Measurements from ENCODE around the gene FAM241A.

FAM241A gene

GRCh38 chr4:112214390-112215264 lies 69.4 kb downstream of the FAM241A start:
- peak; percentile 11 for DNase-seq (ENCODE audit: low spot score)

GRCh38 chr4:112219826-112220366 lies 74.6 kb downstream of the FAM241A start:
- no peak for DNase-seq (ENCODE audit: low spot score)

GRCh38 chr4:112222219-112222955 lies 77.1 kb downstream of the FAM241A start:
- no peak for DNase-seq (ENCODE audit: low spot score)

- DNase-seq (ENCODE audit: low spot score) = no peak
Measured at GRCh38 chr4:112225157-112225556, 79.9 kb downstream of the FAM241A start.

- DNase-seq (ENCODE audit: low spot score) = peak; percentile 98
Measured at GRCh38 chr4:112230879-112231778, 85.9 kb downstream of the FAM241A start.

DNA sequence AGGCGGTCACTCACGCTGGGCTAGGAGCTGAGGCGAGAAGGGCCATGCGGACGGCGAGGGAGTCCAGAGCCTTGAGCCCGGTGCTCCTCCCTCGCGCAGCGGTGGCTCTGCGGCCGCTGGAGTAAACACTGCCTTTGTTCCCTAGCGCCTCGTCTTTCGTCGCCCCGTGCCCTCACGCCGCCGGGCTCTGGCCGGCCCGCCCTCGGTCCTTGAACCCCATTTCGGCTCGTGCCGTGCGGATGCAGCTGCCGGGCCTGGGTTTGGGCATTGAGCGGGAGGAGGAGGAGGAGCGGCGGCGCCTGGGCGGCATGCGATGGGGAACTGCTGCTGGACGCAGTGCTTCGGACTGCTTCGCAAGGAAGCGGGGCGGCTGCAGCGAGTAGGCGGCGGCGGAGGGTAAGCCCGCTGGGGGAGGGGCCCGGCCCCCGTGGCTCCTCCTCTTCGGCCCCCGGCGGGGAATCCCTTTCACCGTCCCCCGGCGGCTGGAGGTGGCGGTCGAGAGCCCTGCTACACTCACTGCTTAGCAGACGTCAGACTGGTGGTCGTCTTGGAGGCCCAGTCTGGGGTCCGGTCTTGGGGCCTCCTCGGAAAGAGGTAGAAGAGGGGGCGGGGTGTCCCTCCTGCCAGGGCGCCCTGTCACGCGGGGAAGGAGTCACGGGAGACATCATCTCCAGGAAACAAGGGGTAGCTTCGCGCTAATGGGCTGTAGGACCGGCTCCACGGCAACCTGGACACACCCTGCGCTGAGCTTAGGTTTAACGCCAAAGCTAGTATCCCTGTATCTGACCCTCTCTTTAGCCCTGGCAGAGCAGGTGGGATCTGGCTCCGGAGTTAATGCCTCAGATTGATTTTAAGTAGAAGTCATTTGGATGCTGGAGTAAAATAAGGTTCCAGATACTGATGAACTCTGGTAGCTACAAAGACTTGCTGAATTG lies 86.8 kb downstream of the FAM241A start, which contains the start of gene AP1AR:
Gene AP1AR (plus strand): TSS at position 9 of the 935 bp plus-strand sequence. CDS start 305 bp downstream, at position 314.
- peak; percentile 77 for DNase-seq (ENCODE audit: low spot score)

GRCh38 chr4:112234952-112235609 lies 89.8 kb downstream of the FAM241A start:
- DNase-seq (ENCODE audit: low spot score) = peak; percentile 67

- DNase-seq (ENCODE audit: low spot score) = no peak
Measured at GRCh38 chr4:112236040-112236439, 90.8 kb downstream of the FAM241A start.

DNA sequence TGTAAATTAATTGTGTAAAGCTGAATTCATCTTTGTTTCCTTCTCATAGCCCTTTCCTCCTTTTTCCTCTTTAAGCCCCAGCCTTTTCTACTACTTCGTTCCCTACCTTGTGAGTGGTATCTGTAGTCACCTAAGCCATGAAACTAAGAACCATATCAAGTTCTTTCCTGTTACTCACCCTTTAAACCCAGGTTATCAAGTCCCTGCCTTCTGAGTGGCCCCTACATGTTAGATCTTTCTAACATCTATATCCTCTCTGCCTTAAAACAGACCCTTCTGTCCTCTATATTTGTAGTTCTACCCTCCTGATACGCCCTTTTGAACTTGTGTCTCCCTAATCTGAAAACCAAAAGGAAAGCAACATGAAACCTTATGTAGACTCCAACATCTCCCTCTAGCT lies 93.6 kb downstream of the FAM241A start:
- DNase-seq (ENCODE audit: low spot score) = no peak

All from activated CD4-positive, alpha-beta T cell treated with anti-CD3 and anti-CD28 coated beads, Interleukin-2, Interleukin-4, amounts not matched to agents 100 ng/mL and 50 ng/mL, durations not matched to agents 16 hours and 8 hours (primary cell).